HG02642 (cell line): ENCODE measurements around the gene AGMO.

Experiments used
- ATAC-seq: cut with Tn5 transposase; IDR thresholded peaks from one replicate; pipeline ENCODE4 v1.9.1; 2021; ENCODE audit warnings: mild to moderate bottlenecking; ENCODE audit not compliant: unreplicated experiment, poor library complexity

Gene AGMO

DNA sequence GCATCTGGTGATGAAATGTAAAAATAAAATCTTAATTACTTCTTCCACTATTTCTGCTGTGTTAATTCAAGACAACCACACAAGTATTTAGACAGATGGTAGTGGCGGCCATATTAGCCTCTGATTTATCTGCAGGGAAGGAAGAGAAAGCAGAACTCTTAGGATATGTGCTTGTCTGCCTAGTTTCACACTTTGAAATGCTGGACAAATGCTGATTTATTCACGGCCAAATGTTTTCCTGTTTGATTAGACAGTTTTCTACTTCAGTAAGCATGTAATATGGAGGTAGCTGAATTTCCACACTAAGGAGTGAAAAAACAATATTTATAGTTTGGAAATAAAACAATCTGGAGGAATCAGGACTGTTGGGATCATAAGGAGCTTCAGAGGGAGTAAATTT, 158.1 kb downstream of the AGMO start:
- ATAC-seq = no peak

DNA sequence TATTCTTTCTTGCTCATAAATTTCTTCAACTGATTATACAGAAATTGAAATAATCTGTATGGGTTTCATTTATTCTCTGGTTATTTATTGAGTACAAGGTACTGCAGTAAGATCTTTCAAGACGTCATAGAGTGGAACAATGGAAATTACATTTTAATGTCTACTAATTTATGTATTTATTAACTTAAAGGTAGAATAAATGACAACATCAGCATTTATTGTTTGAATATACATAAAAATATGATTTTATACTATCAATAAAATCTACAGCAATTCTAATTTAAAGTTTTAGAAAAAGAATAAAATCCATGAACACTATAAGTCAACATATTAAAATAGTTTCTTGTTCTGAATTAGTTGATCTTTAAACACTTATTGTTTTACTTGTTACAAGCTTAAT, 158.5 kb downstream of the AGMO start:
- no peak for ATAC-seq

DNA sequence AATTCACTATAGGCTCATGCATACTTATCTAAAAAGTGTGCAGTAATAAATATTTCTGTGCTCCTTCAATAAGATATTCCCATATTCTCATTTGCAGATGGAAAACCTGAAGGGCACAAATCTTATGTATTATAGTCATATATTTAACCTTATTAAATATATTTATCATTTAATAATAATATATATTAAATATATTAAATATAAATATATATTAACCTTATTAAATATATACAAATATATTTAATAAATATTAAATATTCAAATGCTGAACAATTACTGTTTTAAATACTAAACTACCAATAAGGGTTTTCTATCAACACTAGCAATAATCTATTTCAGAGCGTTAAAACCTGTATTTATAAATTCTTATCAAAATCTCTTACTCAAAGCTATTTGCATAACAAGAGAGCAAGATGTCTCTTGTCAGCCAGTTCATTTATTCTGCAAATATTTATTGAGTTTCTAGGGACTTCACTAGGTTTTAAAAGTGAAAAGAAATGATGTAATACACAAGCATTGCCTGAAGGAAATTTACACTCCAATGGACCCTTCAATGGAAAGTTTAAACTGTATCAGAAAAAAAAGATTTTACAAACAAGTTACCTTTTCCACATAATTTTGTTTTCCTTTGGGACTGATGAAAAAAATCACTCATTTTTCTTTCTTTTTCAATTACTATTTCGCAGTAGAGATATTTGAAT, 159.2 kb downstream of the AGMO start:
- no peak for ATAC-seq

DNA sequence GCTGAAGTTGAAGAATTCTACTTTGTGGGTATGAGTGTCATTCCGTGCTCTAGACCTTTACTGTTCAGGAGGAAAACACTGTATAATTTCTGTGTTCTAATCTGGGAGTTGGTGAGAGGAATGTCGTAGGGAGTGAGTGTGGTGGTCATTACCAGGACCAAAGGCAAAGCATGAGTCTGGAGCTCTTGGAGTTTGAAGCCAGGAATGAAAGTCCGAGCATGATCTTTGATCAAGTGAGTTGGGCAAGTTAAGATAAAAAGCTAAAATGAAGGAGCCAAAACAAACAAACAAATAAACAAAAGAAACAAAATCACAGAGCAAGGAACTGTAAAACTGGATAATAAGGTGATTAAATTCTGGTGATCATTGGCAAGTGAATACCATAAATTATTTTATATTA, 161.4 kb downstream of the AGMO start:
- ATAC-seq = no peak

DNA sequence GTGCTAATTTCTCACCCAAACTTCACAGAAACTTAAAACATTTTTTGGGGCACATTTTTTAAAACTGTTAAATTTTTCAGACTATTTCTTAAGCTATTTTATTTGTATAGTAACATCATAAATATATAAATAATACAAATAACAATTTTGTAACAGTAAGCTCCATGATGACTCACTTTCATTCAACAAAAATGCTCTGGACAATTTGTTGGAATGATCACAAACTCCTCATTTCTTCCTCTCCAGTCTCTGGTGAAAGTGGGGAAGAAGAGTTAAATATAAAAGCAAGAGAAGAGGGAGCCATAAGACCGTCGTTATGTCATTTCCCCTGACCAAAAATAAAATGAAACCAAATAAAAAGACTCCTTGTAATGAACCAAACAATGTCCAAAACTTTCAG, 162.4 kb downstream of the AGMO start:
- ATAC-seq = no peak

DNA sequence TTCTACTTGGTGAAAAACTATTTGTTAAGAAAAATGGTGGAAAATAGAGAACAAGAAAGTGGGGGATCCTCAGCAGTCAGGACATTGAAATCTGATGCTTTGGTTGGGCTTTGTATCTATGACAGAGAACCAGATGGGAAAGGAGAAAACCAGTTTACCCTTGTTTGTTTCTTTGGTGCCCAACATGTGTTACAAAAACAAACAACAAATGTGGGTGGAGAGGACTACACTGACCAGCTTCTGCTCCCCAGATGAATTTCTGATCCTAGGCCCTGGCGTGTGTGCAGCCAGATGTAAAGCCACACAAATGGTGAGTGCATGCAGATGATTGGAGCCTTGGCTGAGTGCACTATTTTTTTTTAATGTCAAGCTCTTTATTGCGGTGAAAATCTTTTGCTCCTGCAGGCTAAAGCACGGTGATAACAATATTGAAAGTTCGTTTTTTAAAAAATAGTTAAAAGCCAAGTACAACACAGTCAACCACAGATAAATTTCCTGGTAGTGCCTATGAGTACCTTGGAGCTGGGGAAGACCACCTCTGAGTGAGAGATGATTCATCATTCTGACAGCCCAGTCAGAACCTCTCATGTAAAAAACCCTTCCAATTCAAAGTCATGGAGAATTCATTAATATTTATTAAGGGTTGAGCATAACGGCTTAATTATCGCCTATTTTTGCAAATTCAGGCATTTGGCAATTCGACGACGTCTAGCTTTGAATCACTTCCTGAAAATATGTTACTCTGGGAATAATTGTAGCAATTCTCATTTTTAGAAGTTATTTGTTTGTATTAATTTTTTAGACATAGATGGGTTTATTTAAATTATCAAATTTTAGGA, 163.7 kb downstream of the AGMO start:
- ATAC-seq = no peak

DNA sequence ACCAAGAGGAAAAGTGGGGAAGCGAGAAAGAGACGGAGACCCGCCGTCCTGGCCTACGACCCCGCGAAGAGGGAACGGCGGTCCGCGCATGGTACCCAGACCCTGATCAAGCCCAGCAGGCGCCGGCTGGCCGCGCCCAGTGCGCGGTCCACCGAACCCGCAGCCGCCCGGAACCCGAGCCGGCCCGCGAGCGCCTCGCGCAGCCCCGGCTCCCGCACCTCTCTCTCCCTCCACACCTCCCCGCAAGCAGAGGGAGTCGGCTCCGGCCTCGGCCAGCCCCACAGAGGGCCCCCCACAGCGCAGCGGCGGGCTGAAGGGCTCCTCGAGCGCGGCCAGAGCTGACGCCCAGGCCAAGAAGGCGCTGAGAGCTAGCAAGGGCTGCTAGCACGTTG, 164.7 kb downstream of the AGMO start:
- ATAC-seq = no peak

DNA sequence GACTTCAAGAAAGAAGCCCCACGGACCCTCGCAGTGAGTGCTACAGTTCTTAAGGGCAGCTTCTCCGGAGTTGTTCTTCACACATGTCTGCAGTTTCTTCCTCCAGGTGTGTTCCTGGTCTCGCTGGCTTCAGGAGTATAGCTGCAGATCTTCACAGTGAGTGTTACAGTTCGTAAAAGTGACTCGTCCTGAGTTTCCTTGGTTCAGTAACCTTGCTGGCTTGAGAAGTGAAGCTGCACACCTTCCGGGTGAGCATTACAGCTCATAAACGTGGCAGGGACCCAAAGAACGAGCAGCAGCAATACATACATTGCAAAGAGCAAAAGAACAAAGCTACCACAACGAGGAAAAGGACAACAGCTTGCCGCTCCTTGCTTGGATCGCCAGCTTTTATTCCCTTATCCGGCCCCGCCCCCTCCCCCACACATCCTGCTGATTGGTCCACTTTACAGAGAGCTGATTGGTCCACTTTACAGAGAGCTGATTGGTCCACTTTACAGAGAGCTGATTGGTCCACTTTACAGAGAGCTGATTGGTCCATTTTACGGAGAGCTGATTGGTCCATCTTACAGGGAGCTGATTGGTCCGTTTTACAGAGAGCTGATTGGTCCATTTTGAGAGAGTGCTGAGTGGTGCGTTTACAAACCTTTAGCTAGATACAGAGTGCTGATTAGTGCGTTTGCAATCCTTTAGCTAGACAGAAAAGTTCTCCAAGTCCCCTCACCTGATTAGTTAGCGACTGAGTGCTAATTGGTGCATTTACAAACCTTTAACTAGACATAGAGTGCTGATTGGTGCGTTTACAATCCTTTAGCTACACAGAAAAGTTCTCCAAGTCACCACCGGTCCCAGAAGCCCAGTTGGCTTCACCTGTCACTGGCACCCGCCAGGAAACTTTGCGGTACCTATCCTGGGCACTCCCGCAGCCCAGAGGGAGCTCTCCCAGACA, 165.3 kb downstream of the AGMO start:
- ATAC-seq = no peak

DNA sequence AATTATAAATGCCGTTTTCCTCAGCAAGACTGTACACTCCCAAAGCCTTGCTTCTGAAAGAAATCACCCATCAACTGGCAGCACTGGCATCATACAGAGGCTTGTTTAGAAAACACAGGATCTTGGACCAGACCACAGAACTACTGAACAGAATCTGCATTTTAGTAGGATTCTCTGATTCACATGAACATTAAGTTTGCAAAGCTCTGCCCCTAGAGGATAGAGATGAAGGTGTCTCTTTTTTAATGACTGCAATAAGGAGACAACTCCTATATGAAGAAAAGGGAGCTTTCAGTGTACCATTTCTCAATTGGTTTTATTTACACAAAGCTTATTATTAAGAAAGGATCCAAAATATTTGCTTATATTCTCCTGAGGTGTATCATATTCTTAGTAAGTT, 172.7 kb downstream of the AGMO start:
- ATAC-seq = no peak

DNA sequence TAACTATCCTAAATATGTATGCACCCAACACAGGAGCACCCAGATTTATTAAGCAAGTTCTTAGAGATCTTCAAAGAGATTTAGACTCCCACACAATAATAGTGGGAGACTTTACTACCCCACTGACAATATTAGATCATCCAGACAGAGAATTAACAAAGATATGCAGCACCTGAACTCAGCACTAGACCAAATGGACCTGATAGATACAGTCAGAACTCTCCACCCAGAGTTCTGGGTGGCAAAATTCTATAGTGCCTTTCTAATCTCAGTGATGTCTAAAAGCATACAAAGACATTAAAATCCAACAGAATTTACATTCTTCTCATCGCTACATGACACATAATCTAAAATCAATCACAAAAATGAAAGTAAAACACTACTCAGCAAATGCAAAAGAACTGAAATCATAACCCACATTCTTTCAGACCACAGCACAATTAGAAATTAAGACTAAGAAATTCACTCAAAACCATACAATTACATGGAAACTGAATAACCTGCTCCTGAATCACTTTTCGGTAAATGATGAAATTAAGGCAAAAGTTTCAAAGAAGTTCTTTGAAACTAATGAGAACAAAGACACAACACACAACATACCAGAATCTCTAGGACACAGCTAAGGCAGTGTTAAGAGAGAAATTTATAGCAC, 183.2 kb downstream of the AGMO start:
- ATAC-seq = no peak

DNA sequence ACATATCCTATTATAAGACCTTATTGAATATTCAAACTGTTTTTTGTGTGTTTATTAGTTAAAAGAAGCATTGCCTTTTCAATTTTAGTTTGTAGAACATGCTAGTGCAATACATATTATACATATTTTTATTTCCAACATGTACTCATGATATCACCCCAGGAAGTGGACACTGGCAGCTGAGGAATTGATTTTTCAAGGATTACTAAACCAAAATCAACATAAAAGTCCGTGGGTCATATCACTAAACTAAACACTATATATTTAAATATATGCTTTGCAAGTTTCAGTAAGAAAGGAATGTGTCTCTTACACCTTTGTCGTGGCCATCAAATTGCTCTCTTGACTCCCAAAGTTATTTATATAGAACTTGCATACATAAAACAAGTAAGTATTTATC, 185.2 kb downstream of the AGMO start:
- no peak for ATAC-seq

DNA sequence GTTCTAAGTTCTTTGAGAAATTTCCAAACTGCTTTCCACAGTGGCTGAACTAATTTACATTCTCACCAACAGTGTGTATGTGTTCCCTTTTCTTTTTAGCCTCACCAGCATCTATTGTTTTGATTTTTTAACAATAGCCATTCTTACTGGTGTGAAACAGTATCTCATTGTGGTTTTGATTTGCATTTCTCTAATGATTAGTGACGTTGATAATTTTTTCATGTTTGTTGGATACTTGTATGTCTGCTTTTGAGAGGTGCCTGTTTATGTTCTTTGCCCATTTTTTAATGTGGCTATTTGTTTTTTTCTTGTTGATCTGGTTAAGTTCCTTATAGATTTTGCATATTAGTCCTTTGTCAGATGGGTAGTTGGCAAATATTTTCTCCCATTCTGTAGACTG, 191.4 kb downstream of the AGMO start:
- ATAC-seq = no peak

DNA sequence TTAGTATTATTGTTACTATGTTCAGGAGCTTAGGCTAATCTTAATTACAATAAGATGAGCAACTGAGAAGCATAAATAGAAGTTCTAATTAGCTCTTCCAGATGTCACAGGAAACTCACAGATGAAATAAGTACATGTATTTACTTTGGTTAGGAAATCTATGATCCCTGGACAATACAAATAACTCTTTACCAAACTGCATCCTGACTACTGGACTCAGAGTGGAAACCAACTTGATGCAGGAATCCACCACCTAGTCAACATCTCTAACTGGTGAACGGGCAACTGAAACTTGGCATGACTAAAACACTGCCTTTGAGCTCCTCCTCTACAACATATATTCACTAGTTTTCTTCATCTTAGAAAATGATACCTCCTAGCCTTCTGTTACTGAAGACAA, 193.2 kb downstream of the AGMO start:
- no peak for ATAC-seq

DNA sequence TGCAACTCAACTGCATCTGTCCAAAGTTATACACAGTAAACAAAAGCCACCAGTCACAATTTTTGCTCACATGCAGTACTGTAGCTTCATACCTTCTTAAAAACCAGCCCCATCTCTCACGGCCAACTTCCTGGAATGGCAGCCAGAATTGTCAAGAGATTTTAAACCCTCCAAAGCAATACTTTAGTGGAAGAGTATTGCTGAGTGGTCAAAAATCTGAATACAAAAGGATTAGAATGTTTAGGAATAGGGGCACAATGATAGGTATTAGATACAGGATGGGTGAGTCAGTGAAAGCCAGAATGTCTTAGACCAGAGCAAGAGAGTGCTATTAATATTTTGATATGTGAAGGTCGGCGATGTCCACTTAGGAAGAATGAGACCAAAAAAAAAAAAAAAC, 193.9 kb downstream of the AGMO start:
- ATAC-seq = no peak

DNA sequence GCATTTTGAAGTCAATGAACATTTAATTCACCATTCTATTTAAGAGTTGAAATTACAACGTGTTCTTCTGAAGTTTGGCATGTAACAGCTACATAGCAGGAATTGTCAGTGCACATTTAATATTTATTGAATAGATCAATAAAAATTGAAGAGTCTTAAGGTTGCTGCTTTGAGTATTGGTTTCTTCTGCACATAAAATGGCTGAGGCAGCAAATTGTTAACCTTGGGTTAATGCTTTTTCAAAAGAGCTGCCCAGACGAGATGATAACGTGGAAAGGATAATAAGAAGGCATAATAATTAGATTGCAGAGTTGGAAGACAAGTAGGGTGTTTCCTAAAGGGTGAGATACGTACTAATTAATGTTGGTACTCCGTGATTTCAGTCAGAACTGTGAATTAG, 203.7 kb downstream of the AGMO start:
- ATAC-seq = no peak

DNA sequence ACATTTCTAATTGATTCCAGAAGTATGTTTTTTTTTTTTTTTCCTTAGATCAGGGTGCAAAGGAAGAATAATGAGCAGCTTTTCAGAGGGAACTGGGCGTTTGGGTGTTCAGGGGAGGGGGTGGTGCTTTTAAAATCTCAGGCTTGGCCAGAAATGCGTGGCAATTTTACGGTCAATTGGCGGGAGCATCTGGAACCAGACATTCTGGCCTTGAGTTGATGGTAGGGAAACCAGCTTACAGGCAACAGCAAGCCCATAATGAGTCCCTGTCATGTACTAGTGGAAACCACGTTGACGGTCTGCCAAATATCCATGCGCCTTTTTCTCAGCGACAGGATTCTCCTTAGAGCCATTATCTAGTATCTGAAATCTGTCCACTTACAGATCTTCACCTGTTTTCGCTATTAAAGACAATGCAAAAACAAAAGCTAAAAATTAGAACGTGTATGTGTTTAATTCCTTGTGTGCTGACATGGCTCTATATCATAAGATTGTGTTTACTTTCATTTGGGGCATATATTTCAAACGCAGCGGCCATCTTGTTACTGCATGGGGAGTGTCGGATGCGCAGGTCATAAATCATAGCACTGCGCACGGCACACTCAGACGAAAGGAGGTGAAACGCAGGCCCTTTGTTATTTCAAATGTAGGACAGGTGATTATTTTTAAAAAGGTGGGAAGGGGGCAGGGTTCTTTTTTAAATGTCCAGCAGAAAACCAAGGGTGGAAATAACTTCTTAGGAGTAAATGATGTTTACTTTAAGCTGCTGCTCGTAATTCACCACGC, 209.2 kb downstream of the AGMO start:
- no peak for ATAC-seq

DNA sequence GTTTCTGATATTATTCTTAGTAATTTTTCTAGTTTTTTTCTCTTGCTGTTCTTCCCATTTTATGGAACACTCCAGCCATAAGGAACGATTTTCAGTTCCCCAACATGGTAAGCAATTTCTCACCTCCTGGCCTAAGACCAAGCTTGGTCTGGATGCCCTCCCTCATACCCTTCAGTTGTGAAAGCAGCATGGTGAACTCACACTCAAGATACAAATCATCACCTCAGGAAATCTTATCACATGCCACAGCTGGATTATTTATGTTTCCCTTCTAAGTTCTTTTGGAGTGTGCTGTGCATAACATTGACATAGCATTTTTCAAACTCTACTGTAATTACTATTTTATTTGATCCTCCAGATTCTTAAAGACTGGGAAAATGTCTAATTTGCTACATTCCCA, 216.6 kb downstream of the AGMO start:
- ATAC-seq = no peak

DNA sequence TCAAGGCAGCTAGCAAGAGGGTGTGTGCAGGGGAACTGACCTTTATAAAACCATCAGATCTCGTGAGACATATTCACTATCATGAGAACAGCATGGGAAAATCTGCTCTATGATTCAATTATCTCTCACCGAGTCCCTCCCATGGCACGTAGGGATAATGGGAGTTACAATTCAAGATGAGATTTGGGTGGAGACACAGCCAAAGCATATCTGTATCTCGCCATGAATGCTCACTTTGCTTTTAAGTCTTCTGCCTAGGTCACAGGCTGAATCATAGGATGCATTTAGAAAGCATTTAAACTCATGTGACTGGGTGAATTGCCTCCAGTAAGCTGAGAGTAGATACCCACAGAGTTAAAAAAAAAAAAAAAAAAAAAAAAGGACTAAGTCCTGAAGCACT, 220.0 kb downstream of the AGMO start:
- no peak for ATAC-seq

DNA sequence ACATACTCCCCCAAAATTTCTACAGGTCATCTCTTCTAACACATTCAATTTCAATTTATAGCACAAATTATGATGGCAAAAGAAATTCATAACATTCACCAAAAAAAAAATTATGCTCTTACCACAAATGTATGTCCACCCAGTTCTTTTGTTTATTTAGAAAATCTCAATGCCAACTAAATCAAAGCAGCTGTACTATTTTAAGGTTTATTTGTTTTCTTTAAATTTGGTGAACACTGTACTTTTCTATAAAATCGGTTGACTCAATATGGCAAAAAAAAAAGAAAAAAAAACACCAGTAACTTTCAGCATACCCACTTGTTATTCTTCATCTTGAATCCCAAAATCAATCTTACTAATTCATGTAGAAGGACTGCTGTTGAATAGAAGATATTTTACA, 225.7 kb downstream of the AGMO start:
- no peak for ATAC-seq

DNA sequence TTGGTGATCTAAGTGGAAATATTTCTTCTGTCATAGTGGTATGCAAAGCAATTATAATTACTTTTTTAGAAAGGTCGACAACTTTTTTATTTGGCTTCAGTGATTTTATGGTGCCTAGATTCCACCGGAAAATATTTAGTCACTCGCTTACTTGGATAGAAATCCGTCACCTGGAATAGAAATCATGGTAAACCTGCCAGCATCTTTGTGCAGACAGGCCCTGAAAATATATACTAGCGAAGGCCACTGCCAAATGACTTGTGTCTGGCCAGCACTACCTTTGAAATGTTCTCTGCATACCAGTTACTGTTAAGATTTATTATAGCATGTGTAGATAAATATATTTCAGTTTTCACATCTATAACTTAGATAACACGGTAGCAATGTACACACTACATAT, 226.4 kb downstream of the AGMO start:
- no peak for ATAC-seq
